Activated CD4-positive, alpha-beta T cell treated with anti-CD3 and anti-CD28 coated beads for 4 hours (primary cell): Measurements from ENCODE around the gene IGF1R.
"Not testable (repeated sequence)": the region's sequence is repeated elsewhere in the genome, so short reads cannot be mapped to it uniquely, and the experiment has no call there.

Experiments
- DNase-seq, 2 donors: peaks; one replicate each; pipeline ENCODE4 v3.0.0-alpha.2; 2020

The IGF1R gene

GRCh38 chr15:98978153-98978552, 329.8 kb downstream of the IGF1R start:
- DNase-seq: no peak

GRCh38 chr15:98980899-98981228, 332.5 kb downstream of the IGF1R start:
- no peak for DNase-seq

- no peak for DNase-seq
Measured at GRCh38 chr15:98981851-98982722, 333.7 kb downstream of the IGF1R start.

- no peak for DNase-seq
Measured at GRCh38 chr15:98983334-98983733, 335.0 kb downstream of the IGF1R start.

- DNase-seq: no peak
Measured at GRCh38 chr15:98986281-98986680, 337.9 kb downstream of the IGF1R start.

GRCh38 chr15:98994892-98995291, 346.6 kb downstream of the IGF1R start:
- no peak for DNase-seq

- DNase-seq: no peak
Measured at GRCh38 chr15:98996169-98996568, 347.8 kb downstream of the IGF1R start.

- DNase-seq: no peak
Measured at GRCh38 chr15:98996624-98997023, 348.3 kb downstream of the IGF1R start.

- no peak for DNase-seq
Measured at GRCh38 chr15:98997312-98997711, 349.0 kb downstream of the IGF1R start.

GRCh38 chr15:98997755-98998154, 349.4 kb downstream of the IGF1R start:
- no peak for DNase-seq

GRCh38 chr15:98998279-98998678, 349.9 kb downstream of the IGF1R start:
- no peak for DNase-seq

- DNase-seq: no peak
Measured at GRCh38 chr15:98999233-98999632, 350.9 kb downstream of the IGF1R start.

GRCh38 chr15:99002226-99002625, 353.9 kb downstream of the IGF1R start:
- DNase-seq: no peak

GRCh38 chr15:99003317-99003716, 355.0 kb downstream of the IGF1R start:
- DNase-seq: not testable (repeated sequence)

GRCh38 chr15:99004998-99005974, 356.9 kb downstream of the IGF1R start:
- not testable (repeated sequence) for DNase-seq

GRCh38 chr15:99006146-99006545, 357.8 kb downstream of the IGF1R start:
- DNase-seq: no peak

GRCh38 chr15:99006904-99007495, 358.7 kb downstream of the IGF1R start:
- no peak for DNase-seq

- no peak for DNase-seq
Measured at GRCh38 chr15:99009741-99010330, 361.5 kb downstream of the IGF1R start.

GRCh38 chr15:99010768-99011167, 362.4 kb downstream of the IGF1R start:
- DNase-seq: no peak
